Smooth muscle cell (in vitro differentiated cells): ENCODE data around the gene TRIM49. TPM values are rescaled to one million over a fixed set of nuclear protein-coding genes. Genes with fewer than 3 reads are reported as not detected.

Experiments
- polyA plus RNA-seq: library from polyadenylated mRNA; unstranded; fragments of >200 nt; fragmentation: Nextera tagmentation; extraction: Ambion mirVana; gene quantifications from 2 replicates; pipeline ENCODE4 v1.2.1, GENCODE V29; 2016
- small RNA-seq: library from RNA; depleted of rRNA; stranded (forward); fragments of <200 nt; gene quantifications from one replicate; pipeline ENCODE3, GENCODE V24; 2014
- total RNA-seq: library from RNA; depleted of rRNA; stranded (reverse); fragments of >200 nt; gene quantifications from 2 replicates; pipeline ENCODE4 v1.2.3, GENCODE V29; 2014

The TRIM49 gene
- total and polyA plus RNA-seq, 2 experiments from 2014 or later, result not detected

Small RNA genes lying within 50 kb of the gene (small RNA-seq; reads per million reads assigned to genes)
- not detected for gene AP003122.3

Other genes with a start within 250 kb of the TRIM49 start
- gene TRIM77, start 98.3 kb downstream of the TRIM49 start, total RNA-seq, result not detected in 2 replicates
- not detected in 2 replicates for gene TRIM77, start 98.3 kb downstream of the TRIM49 start, polyA plus RNA-seq
- gene TRIM64B, start 69.9 kb upstream of the TRIM49 start, total RNA-seq, result not detected in 2 replicates
- gene TRIM64B, start 69.9 kb upstream of the TRIM49 start, polyA plus RNA-seq, result 0.06 TPM in 1 of 2 replicates, not detected in the other
- gene TRIM49D1, start 113.7 kb upstream of the TRIM49 start, total RNA-seq, result not detected in 2 replicates
- not detected in 2 replicates for gene TRIM49D1, start 113.7 kb upstream of the TRIM49 start, polyA plus RNA-seq
- not detected in 2 replicates for gene TRIM49D2, start 115.5 kb upstream of the TRIM49 start, total RNA-seq
- not detected in 2 replicates for gene TRIM49D2, start 115.5 kb upstream of the TRIM49 start, polyA plus RNA-seq
- not detected in 2 replicates for gene TRIM64, start 157.5 kb upstream of the TRIM49 start, total RNA-seq
- not detected in 2 replicates for gene TRIM64, start 157.5 kb upstream of the TRIM49 start, polyA plus RNA-seq
- gene TRIM49C, start 222.5 kb upstream of the TRIM49 start, total RNA-seq, result not detected in 2 replicates
- gene TRIM49C, start 222.5 kb upstream of the TRIM49 start, polyA plus RNA-seq, result not detected in 2 replicates